Suprapubic skin (tissue), 4 donors: ENCODE results near the gene DAAM2.

Experiments used
- POLR2A ChIP-seq, 2 donors: fragments of 450-650 bp; IDR thresholded peaks; one replicate each; pipeline ENCODE4 v1.6.1; 2017; ENCODE audit warnings: antibody characterized with exemption in 2 of 2, mild to moderate bottlenecking in 2 of 2, moderate library complexity in 2 of 2
- POLR2AphosphoS5 ChIP-seq, 3 donors: sonication (generic); formaldehyde crosslinking; IDR thresholded peaks; one replicate each; pipeline ENCODE4 v1.6.1; 2017; ENCODE audit warnings: antibody characterized with exemption in 3 of 3
- TF ChIP-seq, protein P1 (sequence below), 2 donors: fragments of 200-600 bp in 1 of 2; fragments of 450-650 bp in 1 of 2; sonication (generic) in 1 of 2; IDR thresholded peaks; one replicate each; pipeline ENCODE4 v1.5.1; 2016 to 2019; ENCODE audit warnings: antibody characterized with exemption in 2 of 2, mild to moderate bottlenecking in 1 of 2, moderate library complexity in 1 of 2

- TF ChIP-seq POLR2A (IDR thresholded peaks at IDR 0.05) (no peak), POLR2AphosphoS5 (IDR thresholded peaks at IDR 0.05) (no peak)
- TF ChIP-seq, protein P1, sequence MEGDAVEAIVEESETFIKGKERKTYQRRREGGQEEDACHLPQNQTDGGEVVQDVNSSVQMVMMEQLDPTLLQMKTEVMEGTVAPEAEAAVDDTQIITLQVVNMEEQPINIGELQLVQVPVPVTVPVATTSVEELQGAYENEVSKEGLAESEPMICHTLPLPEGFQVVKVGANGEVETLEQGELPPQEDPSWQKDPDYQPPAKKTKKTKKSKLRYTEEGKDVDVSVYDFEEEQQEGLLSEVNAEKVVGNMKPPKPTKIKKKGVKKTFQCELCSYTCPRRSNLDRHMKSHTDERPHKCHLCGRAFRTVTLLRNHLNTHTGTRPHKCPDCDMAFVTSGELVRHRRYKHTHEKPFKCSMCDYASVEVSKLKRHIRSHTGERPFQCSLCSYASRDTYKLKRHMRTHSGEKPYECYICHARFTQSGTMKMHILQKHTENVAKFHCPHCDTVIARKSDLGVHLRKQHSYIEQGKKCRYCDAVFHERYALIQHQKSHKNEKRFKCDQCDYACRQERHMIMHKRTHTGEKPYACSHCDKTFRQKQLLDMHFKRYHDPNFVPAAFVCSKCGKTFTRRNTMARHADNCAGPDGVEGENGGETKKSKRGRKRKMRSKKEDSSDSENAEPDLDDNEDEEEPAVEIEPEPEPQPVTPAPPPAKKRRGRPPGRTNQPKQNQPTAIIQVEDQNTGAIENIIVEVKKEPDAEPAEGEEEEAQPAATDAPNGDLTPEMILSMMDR (IDR thresholded peaks at IDR 0.05): no peak
Measured at GRCh38 chr6:39902136-39902535, 110.0 kb downstream of the DAAM2 start.
